Mesendoderm (in vitro differentiated cells): ENCODE measurements around the gene SOX8.

ENCODE experiments used
- DNase-seq: peaks from one replicate; pipeline ENCODE4 v3.0.0; 2013
- H2AK5ac ChIP-seq: 2 replicates; pipeline ENCODE4 v1.6.1; 2013; ENCODE audit warnings: low read length, inconsistent platforms
- H2BK120ac ChIP-seq: 2 replicates; pipeline ENCODE4 v1.6.1; 2013; ENCODE audit warnings: low read depth, mild to moderate bottlenecking, low read length, moderate library complexity, mixed read lengths
- H2BK15ac ChIP-seq: replicated peaks from 2 replicates; pipeline ENCODE4 v1.6.1; 2013; ENCODE audit warnings: low read depth, mild to moderate bottlenecking, moderate library complexity
- H2BK5ac ChIP-seq: 2 replicates; pipeline ENCODE4 v1.6.1; 2013; ENCODE audit warnings: low read length, inconsistent platforms
- H3K18ac ChIP-seq: 2 replicates; pipeline ENCODE4 v1.6.1; 2013; ENCODE audit warnings: mild to moderate bottlenecking, low read length, mixed read lengths
- H3K23ac ChIP-seq: one replicate; pipeline ENCODE4 v1.6.1; 2013; ENCODE audit warnings: low read length
- H3K27ac ChIP-seq: 2 replicates; pipeline ENCODE4 v1.5.1; 2013; ENCODE audit warnings: low read depth, mild to moderate bottlenecking, inconsistent platforms, low read length, moderate library complexity
- H3K27me3 ChIP-seq: 2 replicates; pipeline ENCODE4 v1.6.1; 2013; ENCODE audit warnings: low read length, control low read depth, mild to moderate bottlenecking, inconsistent platforms; ENCODE audit not compliant: insufficient read depth, poor library complexity
- H3K36me3 ChIP-seq: 2 replicates; pipeline ENCODE4 v1.6.1; 2013; ENCODE audit warnings: low read length, inconsistent platforms; ENCODE audit not compliant: control insufficient read depth, insufficient read depth
- H3K4ac ChIP-seq: one replicate; pipeline ENCODE4 v1.6.1; 2013; ENCODE audit warnings: low read depth, mild to moderate bottlenecking, low read length, moderate library complexity
- H3K4me1 ChIP-seq: 2 replicates; pipeline ENCODE4 v1.6.1; 2013; ENCODE audit warnings: low read depth, low read length, inconsistent platforms; ENCODE audit not compliant: control insufficient read depth
- H3K4me2 ChIP-seq: 2 replicates; pipeline ENCODE4 v1.6.1; 2013; ENCODE audit warnings: low read length
- H3K4me3 ChIP-seq: 2 replicates; pipeline ENCODE4 v1.5.1; 2013; ENCODE audit warnings: mild to moderate bottlenecking, low read length
- H3K56ac ChIP-seq: one replicate; pipeline ENCODE4 v1.6.1; 2013; ENCODE audit warnings: low read length
- H3K79me1 ChIP-seq: 2 replicates; pipeline ENCODE4 v1.6.1; 2013; ENCODE audit warnings: low read length, inconsistent platforms
- H3K79me2 ChIP-seq: 2 replicates; pipeline ENCODE4 v1.6.1; 2013; ENCODE audit warnings: mild to moderate bottlenecking, low read length; ENCODE audit not compliant: control insufficient read depth, insufficient read depth
- H3K9ac ChIP-seq: 2 replicates; pipeline ENCODE4 v1.6.1; 2013; ENCODE audit warnings: low read length, inconsistent platforms
- H4K5ac ChIP-seq: one replicate; pipeline ENCODE4 v1.6.1; 2013; ENCODE audit warnings: low read length
- H4K8ac ChIP-seq: one replicate; pipeline ENCODE4 v1.6.1; 2013; ENCODE audit warnings: low read depth, mild to moderate bottlenecking, control low read depth, low read length, moderate library complexity
- WGBS: extraction: QIAGEN DNeasy Blood & Tissue Kit; methylation state at CpG from one replicate; pipeline ENCODE4 v1.1.7; 2013; ENCODE audit warnings: low lambda C conversion rate, missing lambda C conversion rate; ENCODE audit not compliant: insufficient coverage; ENCODE audit errors: extremely low coverage; 5-methylcytosine and 5-hydroxymethylcytosine counted together

Gene SOX8

DNA sequence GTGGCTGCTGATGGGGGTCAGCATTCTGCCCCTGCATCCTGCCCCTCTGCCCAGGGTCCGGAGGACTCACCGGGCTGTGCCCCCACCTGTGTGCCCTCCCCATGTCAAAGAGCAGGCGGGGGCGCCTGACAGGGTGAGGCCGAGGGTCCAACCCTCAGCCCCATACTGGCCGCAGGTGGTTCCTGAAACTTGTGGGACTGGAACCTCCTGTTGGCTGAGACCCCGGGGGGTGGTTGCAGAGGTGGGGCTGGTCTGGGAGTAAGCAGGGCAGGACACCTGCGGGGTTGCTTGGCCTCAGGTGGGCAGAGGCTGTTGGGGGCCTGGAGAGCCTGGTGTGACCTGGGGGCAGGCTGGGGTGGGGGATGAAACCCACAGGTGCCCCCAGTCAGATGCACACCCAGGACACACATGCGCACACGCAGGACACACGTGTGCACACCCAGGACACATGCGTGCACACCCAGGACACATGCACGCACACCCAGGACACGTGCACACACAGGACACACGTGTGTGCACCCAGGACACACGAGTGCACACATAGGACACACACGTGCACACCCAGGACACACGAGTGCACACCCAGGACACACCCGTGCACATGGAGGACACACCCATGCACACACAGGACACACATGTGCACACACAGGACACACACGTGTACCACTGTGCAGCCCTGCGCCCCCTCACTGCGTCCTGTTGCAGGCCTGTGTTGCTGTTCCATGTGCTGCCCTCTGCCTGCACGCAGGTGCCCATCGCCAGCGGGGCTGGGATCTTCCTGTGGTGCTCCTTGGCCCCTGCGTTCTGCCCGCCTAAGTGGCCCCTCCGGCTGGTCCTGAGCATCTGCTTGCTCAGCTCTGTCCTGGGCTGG, 31.4 kb downstream of the SOX8 start:
- H3K4me2 ChIP-seq: no peak overlapping the region
- H3K4me3 ChIP-seq: no peak overlapping the region
- H3K9ac ChIP-seq: no peak overlapping the region
- H2AK5ac ChIP-seq: no peak overlapping the region
- H3K4me1 ChIP-seq: no peaks in the 10 kb centered on the region
- WGBS: no CpG with 5 or more reads among the region's 28 CpGs
- H2BK120ac ChIP-seq: no peak overlapping the region
- H3K18ac ChIP-seq: no peak overlapping the region
- H4K8ac ChIP-seq: no peak overlapping the region
- H3K4ac ChIP-seq: no peak overlapping the region
- no peak overlapping the region for H3K56ac ChIP-seq
- no peaks in the 10 kb centered on the region for H3K79me1 ChIP-seq
- H3K23ac ChIP-seq: no peak overlapping the region
- no peak overlapping the region for H2BK5ac ChIP-seq
- H3K36me3 ChIP-seq: no peaks in the 10 kb centered on the region
- H4K5ac ChIP-seq: no peak overlapping the region
- H3K27me3 ChIP-seq: no peaks in the 10 kb centered on the region
- DNase-seq: no peak
- no peaks in the 10 kb centered on the region for H3K79me2 ChIP-seq
- H3K27ac ChIP-seq: no peak overlapping the region
- H2BK15ac ChIP-seq: no peak overlapping the region

GRCh38 chr16:1013593-1013900, 32.0 kb downstream of the SOX8 start:
- Histone ChIP-seq H3K4me2 (no peak overlapping the region), H3K27me3 (no peaks in the 10 kb centered on the region), H3K27ac (no peak overlapping the region), H3K4me1 (no peaks in the 10 kb centered on the region), H2BK15ac (no peak overlapping the region), H3K79me2 (no peaks in the 10 kb centered on the region), H2BK120ac (no peak overlapping the region), H3K23ac (no peak overlapping the region), H3K56ac (no peak overlapping the region), H4K5ac (no peak overlapping the region), H3K36me3 (no peaks in the 10 kb centered on the region), H4K8ac (no peak overlapping the region), H3K4ac (no peak overlapping the region), H3K9ac (no peak overlapping the region), H3K18ac (no peak overlapping the region), H3K4me3 (no peak overlapping the region), H3K79me1 (no peaks in the 10 kb centered on the region), H2BK5ac (no peak overlapping the region), H2AK5ac (no peak overlapping the region)
- DNase-seq: no peak
- no CpG with 5 or more reads among the region's 8 CpGs for WGBS

DNA sequence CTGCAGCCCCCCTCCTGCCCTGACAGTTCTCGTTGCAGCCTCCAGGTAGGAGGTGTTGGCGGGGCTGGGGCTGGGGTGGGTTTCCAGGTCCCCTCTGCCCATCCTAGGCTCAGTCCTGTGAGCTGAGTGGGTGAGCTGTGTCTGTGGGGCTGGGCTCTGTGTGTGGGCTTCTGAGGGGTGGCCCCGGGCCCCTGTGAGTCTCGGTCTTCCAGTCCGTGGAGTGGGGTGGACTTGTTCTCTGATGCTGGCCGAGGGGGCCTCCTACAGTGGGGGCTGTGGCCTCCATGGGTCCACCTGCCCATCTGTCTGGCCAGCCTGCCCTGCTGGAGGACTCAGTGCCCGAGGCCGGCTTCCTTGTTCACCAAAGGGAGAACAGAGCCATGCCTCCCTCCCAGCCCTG, 32.7 kb downstream of the SOX8 start:
- Histone ChIP-seq H3K27me3 (no peaks in the 10 kb centered on the region), H3K79me1 (no peaks in the 10 kb centered on the region), H3K27ac (no peak overlapping the region), H3K4me3 (no peak overlapping the region), H3K9ac (no peak overlapping the region), H2BK120ac (no peak overlapping the region), H3K23ac (no peak overlapping the region), H3K36me3 (no peaks in the 10 kb centered on the region), H4K8ac (no peak overlapping the region), H4K5ac (no peak overlapping the region), H3K18ac (no peak overlapping the region), H3K4me1 (no peaks in the 10 kb centered on the region), H2BK5ac (no peak overlapping the region), H2BK15ac (no peak overlapping the region), H2AK5ac (no peak overlapping the region), H3K79me2 (no peaks in the 10 kb centered on the region), H3K4me2 (no peak overlapping the region), H3K56ac (no peak overlapping the region), H3K4ac (no peak overlapping the region)
- no peak for DNase-seq
- WGBS: no CpG with 5 or more reads among the region's 8 CpGs

DNA sequence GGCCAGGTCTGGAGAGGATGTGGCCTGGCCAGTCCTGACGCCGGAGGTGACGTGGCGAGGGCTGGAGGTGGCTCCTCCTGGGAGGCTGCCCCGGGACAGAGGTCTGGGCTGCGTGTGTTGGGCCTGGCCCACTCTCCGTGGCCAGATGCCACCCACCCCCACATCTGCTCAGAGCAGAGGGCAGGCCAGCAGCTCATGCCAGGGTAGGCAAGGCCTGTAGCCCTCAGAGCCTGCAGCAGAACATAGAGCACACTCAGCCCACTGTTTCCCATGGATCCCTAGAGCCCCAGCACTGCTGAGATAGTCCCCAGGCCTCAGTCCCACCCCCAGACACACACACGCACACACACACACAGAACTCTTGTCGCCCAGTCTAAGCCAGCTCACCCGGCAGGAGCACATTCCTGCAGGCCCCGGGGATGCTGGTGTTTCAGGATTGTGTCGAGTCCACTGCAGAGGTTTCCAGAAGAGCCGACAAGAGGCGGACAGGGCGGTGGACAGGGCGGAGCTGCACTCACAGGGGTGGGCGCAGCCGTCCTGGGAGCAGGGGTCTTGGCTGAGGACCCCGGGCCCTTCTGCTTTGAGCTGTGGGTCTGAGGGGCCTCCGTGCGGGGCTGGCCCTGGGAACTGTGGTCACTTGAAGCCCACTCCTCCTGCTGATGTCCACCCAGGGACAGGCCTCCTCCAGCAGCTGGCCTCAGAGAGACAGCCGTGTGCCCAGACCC, 33.4 kb downstream of the SOX8 start:
- H3K27me3 ChIP-seq: no peaks in the 10 kb centered on the region
- H4K8ac ChIP-seq: no peak overlapping the region
- H3K79me1 ChIP-seq: no peaks in the 10 kb centered on the region
- H3K79me2 ChIP-seq: no peaks in the 10 kb centered on the region
- no peak overlapping the region for H3K56ac ChIP-seq
- H3K9ac ChIP-seq: no peak overlapping the region
- no CpG with 5 or more reads among the region's 22 CpGs for WGBS
- no peak overlapping the region for H2BK15ac ChIP-seq
- no peak overlapping the region for H3K4ac ChIP-seq
- no peaks in the 10 kb centered on the region for H3K36me3 ChIP-seq
- no peak overlapping the region for H3K18ac ChIP-seq
- H4K5ac ChIP-seq: no peak overlapping the region
- no peaks in the 10 kb centered on the region for H3K4me1 ChIP-seq
- no peak overlapping the region for H2BK5ac ChIP-seq
- no peak overlapping the region for H3K4me2 ChIP-seq
- H3K23ac ChIP-seq: peak overlapping the region; percentile 80
- no peak overlapping the region for H3K4me3 ChIP-seq
- DNase-seq: no peak
- H3K27ac ChIP-seq: no peak overlapping the region
- H2BK120ac ChIP-seq: no peak overlapping the region
- no peak overlapping the region for H2AK5ac ChIP-seq

- Histone ChIP-seq H3K9ac (no peak overlapping the region), H3K56ac (no peak overlapping the region), H3K23ac (no peak overlapping the region), H3K79me1 (no peaks in the 10 kb centered on the region), H3K27ac (no peak overlapping the region), H4K5ac (no peak overlapping the region), H3K79me2 (no peaks in the 10 kb centered on the region), H3K4me3 (no peak overlapping the region), H2AK5ac (no peak overlapping the region), H3K27me3 (no peaks in the 10 kb centered on the region), H4K8ac (no peak overlapping the region), H3K18ac (no peak overlapping the region), H3K36me3 (no peaks in the 10 kb centered on the region), H2BK5ac (no peak overlapping the region), H3K4me2 (no peak overlapping the region), H2BK120ac (no peak overlapping the region), H3K4me1 (no peaks in the 10 kb centered on the region), H2BK15ac (no peak overlapping the region), H3K4ac (no peak overlapping the region)
- no peak for DNase-seq
- no CpG with 5 or more reads among the region's 15 CpGs for WGBS
Observed at GRCh38 chr16:1018447-1019198, 37.1 kb downstream of the SOX8 start.
